DMS153 treated with DMSO at 0.1 percent for 48 hours (cell line): Measurements from ENCODE around the gene MGAT5B.

Experiments used
- DNase-seq: peaks from one replicate; lab custom pipeline; 2025; ENCODE audit not compliant: unreplicated experiment; lab: John Stamatoyannopoulos, UW

The MGAT5B gene

DNA sequence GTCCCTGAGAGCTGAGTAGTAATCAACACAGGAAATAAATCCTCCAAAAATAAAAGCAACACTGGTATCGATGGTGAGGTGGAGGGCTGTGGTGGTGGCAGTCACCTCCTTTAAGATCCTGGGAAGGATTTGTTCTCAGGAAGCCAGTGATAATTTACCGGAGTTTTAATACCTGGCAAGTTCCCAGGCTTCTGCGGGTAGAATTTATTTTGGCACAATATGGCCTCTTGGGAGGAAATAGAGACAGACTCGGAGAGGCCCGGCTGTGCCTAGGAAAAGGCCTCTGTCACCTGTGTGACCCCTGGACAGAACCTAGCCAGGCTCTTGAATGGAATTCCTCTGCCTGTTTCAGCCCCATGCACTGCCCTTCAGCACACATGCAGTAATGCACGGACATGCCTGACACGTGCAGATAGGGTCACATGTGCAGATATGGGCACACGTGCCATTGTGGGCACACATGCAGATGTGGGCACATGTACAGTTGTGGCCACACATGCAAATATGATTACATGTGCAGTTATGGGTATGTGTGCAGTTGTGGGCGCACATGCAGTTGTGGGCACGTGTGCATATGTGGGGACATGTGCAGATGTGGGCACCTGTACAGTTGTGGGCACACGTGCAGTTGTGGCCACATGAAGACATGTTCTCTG is 33.5 kb downstream of the MGAT5B start:
- DNase-seq: no peak

DNA sequence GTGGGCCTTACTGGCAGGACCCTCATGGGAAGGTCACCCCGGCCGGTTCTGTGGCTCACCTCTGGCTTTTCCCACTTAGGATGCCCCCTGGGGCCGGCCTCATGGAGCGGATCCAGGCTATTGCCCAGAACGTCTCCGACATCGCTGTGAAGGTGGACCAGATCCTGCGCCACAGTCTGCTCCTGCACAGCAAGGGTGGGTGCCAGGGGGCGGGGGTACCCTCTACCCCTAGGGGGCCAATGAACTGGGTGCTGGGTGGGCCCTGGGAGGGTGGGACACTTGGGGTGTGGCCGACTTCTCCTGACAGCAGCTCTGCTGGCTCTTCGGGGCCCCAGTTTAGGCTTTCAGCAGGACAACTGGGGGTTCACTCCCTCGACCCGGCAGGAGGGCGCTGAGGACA is 34.3 kb downstream of the MGAT5B start:
- no peak for DNase-seq

DNA sequence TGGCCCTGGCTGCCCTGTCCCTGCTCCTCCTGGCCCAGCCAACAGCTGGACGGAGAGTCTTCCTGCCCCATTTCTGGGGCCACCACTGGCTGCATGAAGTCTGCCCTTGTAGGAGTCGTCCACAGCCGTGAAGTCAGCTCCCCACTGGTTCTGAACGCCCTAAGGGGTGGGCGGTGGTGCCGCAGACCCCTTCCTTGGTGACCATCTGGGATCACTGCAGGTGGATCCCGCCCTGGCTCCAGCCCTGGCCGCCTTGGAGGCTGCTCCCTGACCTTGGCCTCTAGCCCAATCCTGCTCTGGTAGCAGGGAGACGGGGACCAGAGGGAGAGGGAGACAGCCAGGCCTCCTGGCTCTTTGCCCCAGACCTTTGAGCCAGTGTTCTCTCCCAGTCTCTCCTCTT is 35.4 kb downstream of the MGAT5B start:
- DNase-seq: no peak

DNA sequence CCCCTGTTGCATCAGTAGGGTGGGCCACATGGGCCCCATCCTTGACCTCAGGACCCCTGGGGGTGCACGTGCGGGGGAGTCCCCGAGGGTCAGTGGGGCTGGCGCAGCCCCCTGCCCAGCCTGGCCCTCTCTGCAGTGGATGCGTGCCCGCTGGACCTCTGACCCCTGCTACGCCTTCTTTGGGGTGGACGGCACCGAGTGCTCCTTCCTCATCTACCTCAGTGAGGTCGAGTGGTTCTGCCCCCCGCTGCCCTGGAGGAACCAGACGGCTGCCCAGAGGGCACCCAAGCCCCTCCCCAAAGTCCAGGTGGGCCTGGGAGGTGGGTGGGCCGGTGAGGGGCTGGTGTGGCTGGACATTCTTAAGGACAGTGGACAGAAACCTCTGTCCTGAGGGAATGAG is 35.9 kb downstream of the MGAT5B start:
- DNase-seq: no peak

DNA sequence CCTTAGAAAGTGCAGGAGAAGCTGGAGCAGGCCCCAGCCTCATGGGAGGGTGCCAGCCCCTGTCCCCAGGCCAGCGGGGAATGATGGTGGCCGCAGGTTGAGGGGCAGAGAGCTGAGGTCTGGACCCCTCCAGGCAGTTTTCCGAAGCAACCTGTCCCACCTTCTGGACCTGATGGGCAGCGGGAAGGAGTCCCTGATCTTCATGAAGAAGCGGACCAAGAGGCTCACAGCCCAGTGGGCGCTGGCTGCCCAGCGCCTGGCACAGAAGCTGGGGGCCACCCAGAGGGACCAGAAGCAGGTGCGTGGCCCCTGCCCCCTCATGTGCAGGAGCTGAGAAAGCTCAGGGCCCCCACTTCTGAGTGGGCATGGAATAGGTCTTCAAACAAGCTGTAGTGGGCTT is 36.8 kb downstream of the MGAT5B start:
- no peak for DNase-seq

DNA sequence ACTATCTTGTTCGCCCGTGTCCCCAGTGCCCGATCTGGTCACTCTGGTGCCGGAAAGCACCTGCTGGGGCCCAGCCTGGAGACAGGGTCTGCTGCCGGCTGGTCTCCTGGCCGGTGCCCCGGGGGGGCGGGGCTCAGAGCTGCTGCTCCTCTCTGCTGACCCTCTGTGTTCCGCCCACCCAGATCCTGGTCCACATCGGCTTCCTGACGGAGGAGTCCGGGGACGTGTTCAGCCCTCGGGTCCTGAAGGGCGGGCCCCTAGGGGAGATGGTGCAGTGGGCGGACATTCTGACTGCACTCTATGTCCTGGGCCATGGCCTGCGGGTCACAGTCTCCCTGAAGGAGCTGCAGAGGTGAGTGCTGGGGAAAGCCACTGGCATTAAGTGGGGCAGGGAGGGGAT is 37.6 kb downstream of the MGAT5B start:
- DNase-seq: no peak

DNA sequence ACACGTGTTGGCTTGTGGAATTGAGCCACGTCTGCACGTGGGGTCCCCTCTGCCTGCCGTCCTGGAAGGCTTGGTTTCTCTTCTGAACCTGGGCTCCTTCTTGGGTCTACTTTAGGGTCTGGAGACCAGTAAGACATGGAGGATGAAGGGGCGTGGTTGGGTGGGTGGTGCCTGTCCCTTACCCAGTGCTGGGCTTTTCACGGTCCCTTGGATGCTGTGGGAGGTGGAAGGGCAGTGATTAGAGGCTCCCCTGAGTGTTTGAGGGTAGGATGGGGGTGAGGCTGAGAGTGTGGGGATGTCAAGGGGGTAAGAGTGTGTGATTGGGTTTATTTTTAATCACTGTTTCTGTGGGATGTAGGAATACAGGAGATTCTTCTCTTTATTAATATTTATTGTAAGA is 38.3 kb downstream of the MGAT5B start:
- DNase-seq: no peak

DNA sequence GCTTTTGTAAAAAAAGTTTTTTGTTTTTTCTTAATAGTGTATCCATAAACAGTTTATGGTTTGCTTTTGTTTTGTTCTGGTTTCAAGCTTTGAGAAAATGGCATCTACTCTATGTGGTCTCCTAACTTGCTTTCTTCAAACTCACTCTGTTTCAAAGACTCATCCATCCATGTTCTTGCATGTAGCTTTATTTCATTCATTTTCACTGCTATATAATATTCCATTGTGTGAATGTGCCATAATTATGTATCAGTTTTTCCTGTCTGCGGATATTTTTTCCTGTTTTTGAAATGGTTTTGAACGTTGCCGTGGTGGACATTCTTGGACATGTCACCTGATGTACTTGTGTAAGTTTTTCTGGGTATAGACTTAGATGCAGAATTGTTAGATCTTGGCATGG is 39.1 kb downstream of the MGAT5B start:
- no peak for DNase-seq

DNA sequence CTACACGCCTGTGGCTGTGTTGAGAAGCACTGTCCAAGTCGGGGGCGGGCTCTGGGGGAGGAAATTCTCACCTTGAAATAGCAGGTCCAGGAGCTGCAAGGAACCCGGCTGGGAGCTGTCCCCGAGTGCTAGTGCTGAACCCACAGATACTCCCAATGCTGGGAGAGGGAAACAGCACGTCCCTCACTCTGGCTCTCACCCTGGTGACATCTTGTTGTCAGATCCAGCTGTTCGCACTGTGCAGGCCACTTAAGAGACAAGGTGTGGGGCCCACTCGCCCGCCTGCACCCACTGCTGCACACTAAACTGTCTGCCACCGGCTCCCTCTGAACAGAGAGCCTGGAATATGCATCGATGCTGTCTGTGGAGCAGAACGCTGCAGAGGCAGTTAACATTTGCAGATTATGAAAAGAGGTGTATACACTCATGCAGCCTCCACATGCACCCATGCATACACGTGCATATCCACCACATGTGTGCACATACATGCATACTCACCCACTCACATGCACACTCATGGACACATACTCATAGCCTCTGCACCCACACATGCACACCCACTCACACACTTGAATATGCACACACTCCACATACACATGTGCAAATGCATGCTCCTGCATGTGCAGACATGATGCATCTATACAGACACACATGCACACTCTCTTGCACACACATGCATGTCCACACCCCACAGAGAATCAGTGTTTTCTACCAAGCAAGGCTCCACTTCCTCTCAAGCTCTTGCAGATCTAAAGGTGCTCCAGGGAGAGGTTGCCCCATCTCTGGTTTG is 42.0 kb downstream of the MGAT5B start:
- DNase-seq: no peak

DNA sequence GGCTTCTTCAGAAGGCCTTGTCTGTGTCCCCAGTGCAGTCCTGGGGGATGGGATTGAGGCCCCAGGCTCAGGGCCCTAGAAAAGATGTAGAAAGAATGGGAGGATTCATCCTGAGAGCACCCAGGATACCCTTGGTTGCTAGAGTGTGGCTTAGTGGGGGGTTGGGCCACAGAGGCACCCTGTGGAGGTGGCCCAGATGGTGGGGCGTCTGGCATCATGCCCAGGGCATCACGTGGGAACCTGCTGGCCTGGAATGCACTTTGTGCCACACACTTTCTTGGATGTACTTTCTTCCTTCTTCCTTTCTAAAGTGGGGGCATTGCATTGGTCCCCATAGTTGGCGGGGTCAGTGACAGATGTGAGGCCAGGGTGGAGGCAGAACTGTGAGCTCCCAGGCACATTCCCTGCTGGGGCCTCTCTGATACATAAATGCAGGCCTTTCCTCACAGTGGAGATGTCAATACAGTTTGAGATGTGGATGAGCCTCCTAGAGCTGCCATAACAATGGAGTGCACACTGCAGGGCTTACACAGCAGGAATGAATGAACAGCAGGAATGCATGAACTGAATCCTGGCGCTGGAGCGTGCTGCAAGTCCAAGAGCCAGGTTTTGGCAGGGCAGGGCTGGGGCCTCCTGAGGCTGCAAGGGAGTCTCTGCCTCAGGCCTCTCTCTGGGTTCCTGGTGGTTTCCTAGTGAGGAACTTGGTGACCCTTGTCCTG is 43.3 kb downstream of the MGAT5B start:
- DNase-seq: no peak

DNA sequence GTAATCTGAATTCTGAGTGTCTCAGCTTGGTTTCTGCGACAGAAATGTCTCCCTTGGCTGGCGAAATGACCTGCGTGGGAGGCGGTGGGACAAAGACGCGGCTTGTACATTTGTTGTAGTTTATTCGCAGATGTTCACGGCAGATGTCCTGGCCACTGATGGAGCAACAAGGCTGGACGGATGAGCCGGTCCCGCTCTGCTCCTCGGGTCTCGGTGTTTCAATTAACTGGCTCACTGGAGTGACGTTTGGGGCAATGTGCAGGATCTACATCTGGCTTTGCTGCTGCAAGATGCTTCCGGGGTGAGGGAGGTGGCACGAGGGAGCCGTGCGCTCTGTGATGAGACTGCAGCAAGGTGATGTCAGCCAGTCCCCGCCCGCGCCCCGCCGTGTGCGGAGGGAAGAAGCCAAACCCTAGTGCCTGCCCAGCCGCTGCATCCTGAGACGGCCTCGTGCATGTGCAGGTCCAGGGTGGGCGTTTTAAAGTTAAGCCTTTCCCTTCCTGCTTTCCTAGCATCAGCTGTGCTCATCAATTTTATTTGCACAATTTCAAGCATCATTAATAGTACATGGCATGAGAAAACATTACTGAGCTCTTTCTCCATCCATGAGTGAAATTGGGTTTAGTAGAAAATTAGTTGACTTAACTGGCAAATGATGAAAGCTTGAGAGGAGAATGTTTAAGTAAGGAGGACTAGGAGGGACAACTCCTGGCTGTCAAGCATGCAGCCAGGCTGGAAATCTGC is 44.4 kb downstream of the MGAT5B start:
- DNase-seq: no peak

DNA sequence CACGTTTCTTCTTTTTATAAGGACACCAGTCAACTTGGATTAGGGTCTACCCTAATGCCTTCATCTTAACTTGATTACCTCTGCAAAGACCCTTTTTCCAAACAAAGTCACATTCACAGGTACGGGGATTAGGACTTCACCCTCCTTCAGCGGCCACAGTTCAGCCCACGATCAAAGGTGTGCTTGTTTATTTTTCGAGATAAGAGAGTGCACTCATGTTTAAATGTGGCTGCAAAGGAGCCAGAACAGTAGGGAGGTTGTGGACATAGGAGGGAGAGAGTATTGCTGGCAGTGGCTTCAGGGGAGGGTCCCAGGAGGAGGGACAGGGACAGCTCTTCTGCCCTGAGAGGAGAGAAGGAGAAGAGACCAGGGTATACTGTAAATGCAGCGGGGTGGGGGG is 46.7 kb downstream of the MGAT5B start:
- no peak for DNase-seq

DNA sequence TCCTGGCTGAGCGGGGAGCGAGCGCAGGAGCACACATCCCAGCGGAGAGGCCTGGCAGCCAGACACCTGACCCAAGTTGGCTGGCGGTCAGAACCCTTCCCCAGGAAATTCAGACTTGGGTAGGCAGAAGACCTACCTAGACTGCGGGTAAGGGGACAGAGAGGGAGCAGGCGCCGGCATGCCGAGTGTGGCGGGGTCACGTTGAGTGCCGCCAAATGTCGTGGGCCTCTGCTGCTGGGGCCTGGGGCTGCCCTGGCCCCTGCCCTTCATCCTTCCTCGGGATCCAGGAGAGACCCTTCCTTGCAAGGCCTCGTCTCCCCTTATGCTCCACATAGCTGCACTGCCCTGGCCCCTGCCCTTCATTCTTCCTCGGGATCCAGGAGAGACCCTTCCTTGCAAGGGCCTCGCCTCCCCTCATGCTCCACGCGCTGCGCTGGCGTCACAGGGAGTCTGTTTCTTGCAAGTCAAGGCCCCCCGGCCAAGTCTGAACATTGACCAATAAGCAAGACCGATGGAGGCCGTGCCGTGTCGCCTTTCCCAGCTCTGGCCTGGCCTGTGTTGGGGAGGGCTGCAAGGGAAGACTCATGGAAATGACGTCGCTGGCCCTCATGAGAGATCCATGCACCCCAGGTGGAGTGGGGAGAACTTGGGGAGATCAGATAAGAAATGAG is 47.8 kb downstream of the MGAT5B start:
- DNase-seq: no peak

DNA sequence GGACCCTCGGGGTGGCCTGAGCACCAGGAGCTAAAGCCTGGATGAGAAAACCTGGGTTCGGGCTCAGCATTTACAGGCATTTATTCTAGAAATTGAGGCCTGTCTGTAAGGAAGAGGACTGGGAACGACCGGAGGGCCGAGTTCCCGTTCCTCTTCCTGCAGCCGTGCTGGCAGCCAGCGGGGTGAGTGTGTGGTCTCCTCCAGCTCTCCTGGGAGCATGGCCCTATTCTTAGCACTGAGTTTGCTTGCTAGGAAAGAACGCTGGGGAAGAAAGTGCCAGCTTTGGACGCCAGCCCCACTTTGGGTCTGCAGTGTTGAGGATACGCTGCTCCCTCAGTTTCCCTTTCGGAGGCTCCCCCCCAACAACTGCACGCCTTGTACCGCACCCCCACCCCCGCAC is 49.6 kb downstream of the MGAT5B start:
- no peak for DNase-seq

DNA sequence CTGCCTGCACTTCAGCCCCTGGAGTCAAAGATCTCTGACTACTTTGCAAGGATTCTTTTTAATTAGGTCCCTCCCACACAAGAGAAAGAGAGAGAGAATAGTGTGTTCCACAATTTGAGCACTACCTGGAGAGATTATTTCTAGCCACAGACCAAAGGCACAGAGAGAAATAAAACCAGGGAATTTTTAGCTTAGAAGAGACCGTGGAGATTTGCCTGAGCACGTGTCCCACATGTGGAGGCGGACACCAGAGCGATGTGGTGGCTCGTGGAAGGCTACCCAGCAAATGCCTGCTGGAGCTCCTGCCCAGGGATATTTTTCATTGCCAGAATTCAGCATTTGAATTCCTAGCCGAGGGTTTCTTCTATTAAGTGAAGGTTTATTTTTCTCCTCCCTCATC is 50.6 kb downstream of the MGAT5B start:
- no peak for DNase-seq

DNA sequence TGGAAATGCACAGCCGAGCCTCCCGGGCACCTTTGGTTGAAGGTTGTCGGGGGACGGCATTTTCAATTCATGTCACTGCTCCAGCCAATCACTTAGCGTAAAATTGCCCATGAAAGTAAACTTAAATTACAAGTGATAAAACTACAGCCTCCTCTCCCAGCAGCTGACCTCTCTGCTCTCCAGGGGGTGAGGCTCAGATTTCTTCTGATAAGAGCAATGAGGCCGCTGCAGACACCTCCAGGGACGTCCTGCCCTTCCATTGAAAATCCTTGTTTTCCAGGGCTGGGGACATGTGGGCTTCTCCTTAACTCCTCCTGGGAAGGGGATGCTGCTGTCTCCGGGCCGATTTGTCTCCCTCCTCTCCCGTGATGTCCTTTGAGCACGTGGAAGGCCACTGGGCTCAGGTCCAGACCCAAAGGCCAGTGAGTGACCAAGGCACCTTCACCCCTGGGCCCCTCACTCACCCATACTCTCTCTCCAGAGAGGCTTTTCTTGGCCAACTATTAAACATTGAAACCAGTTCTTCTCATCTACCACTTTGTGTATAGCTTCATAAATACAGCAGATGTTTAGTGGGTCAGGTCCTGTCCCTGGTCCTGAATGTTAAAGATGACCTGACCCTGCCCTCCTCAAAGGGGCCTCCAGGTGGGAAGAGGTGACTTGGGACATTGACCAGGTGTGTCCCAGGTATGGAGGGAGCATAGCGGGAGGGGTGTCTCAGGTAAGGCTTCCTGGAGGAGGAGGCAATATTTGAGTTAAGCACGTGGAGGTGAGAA is 52.3 kb downstream of the MGAT5B start:
- DNase-seq: no peak

DNA sequence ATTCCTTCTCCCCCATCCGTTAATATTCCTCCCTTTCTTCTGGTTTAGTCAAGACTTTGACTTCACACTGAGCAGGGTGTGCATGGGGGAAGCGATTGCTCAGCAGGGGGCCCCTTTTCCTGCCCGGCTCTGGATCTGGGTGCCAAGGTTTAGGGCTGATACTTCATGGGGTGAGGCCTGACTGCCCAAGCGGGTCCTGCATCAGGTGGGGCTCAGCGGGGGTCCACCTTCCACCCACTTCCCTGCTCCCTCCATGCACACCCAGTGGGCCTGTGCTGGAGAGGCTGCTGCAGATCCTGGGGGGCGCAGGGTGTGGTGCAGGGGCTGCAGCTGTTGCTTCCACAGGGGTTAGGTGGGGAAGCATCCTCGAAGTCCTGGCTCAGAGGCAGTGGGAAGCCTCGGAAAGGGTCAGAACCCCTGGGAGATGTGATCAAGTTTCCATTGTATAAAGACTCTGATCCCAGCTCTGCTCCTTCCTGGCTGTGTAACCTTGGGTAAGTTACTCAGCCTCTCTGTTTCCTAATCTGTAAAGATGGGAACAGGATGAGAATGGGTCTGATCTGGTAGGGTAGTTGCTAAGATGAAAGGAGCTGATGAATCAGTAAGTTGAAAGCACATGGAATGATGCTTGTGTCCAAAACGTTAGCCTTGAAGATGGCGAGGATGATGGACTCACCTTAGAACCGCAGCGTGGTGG is 53.3 kb downstream of the MGAT5B start:
- no peak for DNase-seq

DNA sequence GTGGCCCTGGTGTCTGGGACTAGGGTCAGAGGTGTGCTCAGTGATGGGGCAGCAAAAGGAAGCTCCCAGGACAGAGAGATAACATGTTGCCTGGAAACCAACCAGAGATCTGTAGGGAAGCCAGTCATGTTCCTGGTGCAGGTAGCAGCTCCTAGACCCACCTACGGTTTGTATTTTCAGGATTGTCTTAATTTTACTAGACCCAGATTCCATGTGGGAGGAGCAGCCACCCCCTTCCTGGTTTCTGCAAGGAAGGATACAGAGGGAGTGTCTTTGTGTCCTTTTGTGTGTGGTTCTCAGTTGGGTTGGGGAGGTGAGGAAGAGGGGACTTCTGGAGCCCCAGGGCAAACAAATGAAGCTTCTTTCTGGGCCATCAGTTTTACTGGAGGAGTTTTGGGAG is 53.9 kb downstream of the MGAT5B start:
- no peak for DNase-seq

DNA sequence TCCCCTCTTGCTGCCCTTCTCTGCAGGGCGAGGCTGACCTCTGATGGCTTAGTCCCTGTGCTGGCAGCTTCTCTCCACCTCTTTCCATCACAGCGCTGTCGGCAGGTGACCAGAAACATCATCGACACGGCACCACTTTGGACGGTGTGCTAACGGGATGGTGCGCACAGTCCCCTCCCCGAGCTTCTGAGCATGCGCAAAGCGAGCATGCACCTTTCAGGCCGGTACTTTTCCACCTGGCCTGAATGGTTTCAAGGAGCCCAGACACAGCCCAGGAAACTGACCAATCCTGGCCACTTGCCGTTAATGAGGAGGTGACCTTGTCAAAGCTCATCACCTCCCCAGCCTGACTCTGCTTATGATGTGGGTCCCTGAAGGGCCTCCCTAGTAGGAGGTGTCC is 54.8 kb downstream of the MGAT5B start:
- DNase-seq: no peak

DNA sequence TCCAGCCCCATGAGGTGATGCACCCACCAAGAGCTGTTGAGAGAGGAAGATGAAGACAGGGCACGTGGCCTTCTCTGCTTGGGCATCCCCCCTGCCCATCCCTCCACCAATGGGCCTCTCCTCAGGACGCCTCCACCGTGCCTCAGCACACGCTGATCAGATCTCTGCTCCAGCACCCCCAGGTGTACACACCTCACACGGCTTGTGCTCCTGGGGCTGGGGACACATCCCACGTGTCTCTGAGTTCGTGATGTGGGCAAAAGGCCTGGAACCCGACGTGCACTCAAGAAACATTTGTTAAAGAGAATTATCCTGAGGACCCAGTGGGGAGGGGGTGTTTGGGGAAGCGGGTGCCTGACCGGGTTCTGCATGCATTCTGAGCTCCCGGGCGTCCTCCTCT is 55.3 kb downstream of the MGAT5B start:
- no peak for DNase-seq
